Naive thymus-derived CD4-positive, alpha-beta T cell (primary cell): Measurements from ENCODE around the gene C1orf198. TPM values are rescaled to one million over a fixed set of nuclear protein-coding genes. Genes with fewer than 3 reads are reported as not detected.
A peak's percentile ranks its signal among the peaks of the same experiment; 100 is the strongest.

Source experiments
- ATAC-seq: fragments of 150-1000 bp; cut with Tn5 transposase; 2 replicates; pipeline ENCODE4 v1.10.0; 2021; ENCODE audit warnings: mild to moderate bottlenecking, moderate library complexity
- CTCF ChIA-PET: fragments of 350-600 bp; sonication (Branson Sonifier 250); formaldehyde crosslinking; loops from one replicate; lab custom pipeline; 2021; ENCODE audit warnings: antibody characterized with exemption; lab: Charles Lee
- POLR2A ChIA-PET: fragments of 350-600 bp; sonication (Branson Sonifier 250); formaldehyde crosslinking; loops from one replicate; lab custom pipeline; 2021; ENCODE audit warnings: antibody characterized with exemption, inconsistent platforms; lab: Charles Lee
- DNase-seq, 9 donors: peaks; one replicate each; pipeline versions ENCODE4 v3.0.0 to v3.0.0-alpha.2; 2020 to 2022; ENCODE audit warnings: mixed read lengths in 1 of 9
- H3K27ac ChIP-seq: one replicate; pipeline ENCODE4 v1.7.0; 2013; ENCODE audit warnings: mild to moderate bottlenecking, low read depth, low read length, moderate library complexity
- H3K27me3 ChIP-seq, 2 donors: one replicate each; pipeline ENCODE4 v1.7.0; 2013; ENCODE audit warnings: low read length in 2 of 2, mild to moderate bottlenecking in 2 of 2, moderate library complexity in 2 of 2; ENCODE audit not compliant: control insufficient read depth in 2 of 2, insufficient read depth in 2 of 2
- H3K36me3 ChIP-seq, 3 experiments: 1 replicate in 2 of 3; 2 replicates in 1 of 3; pipeline ENCODE4 v1.7.0; 2013; ENCODE audit warnings: low read length in 3 of 3, mild to moderate bottlenecking in 3 of 3, moderate library complexity in 1 of 3; ENCODE audit not compliant: insufficient read depth in 3 of 3, control insufficient read depth in 2 of 3
- H3K4me1 ChIP-seq, 2 donors: one replicate each; pipeline ENCODE4 v1.7.0; 2013; ENCODE audit warnings: low read length in 2 of 2, mild to moderate bottlenecking in 2 of 2, moderate library complexity in 1 of 2; ENCODE audit not compliant: control insufficient read depth in 2 of 2, insufficient read depth in 2 of 2
- H3K4me3 ChIP-seq: 2 replicates; pipeline ENCODE4 v1.7.0; 2013; ENCODE audit warnings: mild to moderate bottlenecking, low read length
- H3K9me3 ChIP-seq, 3 experiments: 1 replicate in 2 of 3; 2 replicates in 1 of 3; pipeline ENCODE4 v1.7.0; 2013; ENCODE audit warnings: low read length in 3 of 3; ENCODE audit not compliant: control insufficient read depth in 2 of 3
- H3K27ac Mint-ChIP-seq, 9 donors: one replicate each; pipeline ENCODE4 v1.8.0; 2020 to 2022; ENCODE audit warnings: mixed read lengths in 9 of 9, mild to moderate bottlenecking in 8 of 9, moderate library complexity in 5 of 9, inconsistent platforms in 2 of 9
- H3K27me3 Mint-ChIP-seq, 5 donors: one replicate each; pipeline ENCODE4 v1.8.0; 2021 to 2022; ENCODE audit warnings: mixed read lengths in 5 of 5, mild to moderate bottlenecking in 1 of 5
- H3K36me3 Mint-ChIP-seq, 5 donors: one replicate each; pipeline ENCODE4 v1.8.0; 2020 to 2022; ENCODE audit warnings: mixed read lengths in 5 of 5, mild to moderate bottlenecking in 3 of 5, inconsistent platforms in 1 of 5
- H3K4me1 Mint-ChIP-seq, 7 donors: one replicate each; pipeline ENCODE4 v1.8.0; 2020 to 2022; ENCODE audit warnings: mixed read lengths in 7 of 7, mild to moderate bottlenecking in 3 of 7, inconsistent platforms in 1 of 7
- H3K4me3 Mint-ChIP-seq, 10 donors: one replicate each; pipeline ENCODE4 v1.8.0; 2020 to 2022; ENCODE audit warnings: mild to moderate bottlenecking in 10 of 10, mixed read lengths in 10 of 10, moderate library complexity in 6 of 10, inconsistent platforms in 2 of 10
- H3K9me3 Mint-ChIP-seq, 11 donors: one replicate each; pipeline ENCODE4 v1.8.0; 2020 to 2022; ENCODE audit warnings: mixed read lengths in 11 of 11, mild to moderate bottlenecking in 4 of 11, inconsistent platforms in 1 of 11, moderate library complexity in 1 of 11
- intact Hi-C, 2 donors: fragments of 100-400 bp; cut with micrococcal nuclease; formaldehyde crosslinking; loops; one replicate each; pipeline ENCODE4 v1.15.1; 2023
- polyA plus RNA-seq, 2 donors: library from polyadenylated mRNA; unstranded; fragments of 300-500 nt; fragmentation: Illumina TruSeq; gene quantifications; one replicate each; pipeline ENCODE4 v1.2.3, GENCODE V29; 2021
- total RNA-seq, 6 experiments: library from RNA in 5 of 6; stranded (reverse) in 5 of 6; gene quantifications; 1 replicate in 5 of 6; 2 replicates in 1 of 6; pipeline ENCODE4 v1.2.3 and lab custom pipeline; 2021 to 2026

Gene C1orf198
- total and polyA plus RNA-seq, 7 experiments from 2014 or later = 2.9 to 8.1 (median 4.4) TPM

GRCh38 chr1:230910755-230911117 is 42.4 kb upstream of the C1orf198 start:
- Histone ChIP-seq H3K27ac (no peak overlapping the region), H3K36me3 (peaks cover 4 to 86% (median 35%) of the 10 kb centered on the region in 3 experiments), H3K4me1 (no peaks in the 10 kb centered on the region), H3K4me3 (no peak overlapping the region), H3K27me3 (no peaks in the 10 kb centered on the region), H3K9me3 (no peaks in the 10 kb centered on the region)
- ChIA-PET POLR2A (no interaction called here), CTCF (interaction anchor here (1.1 kb wide), 1 partner anchor 8 kb away, joined by 3 read pairs; no protein-coding TSS in a partner anchor)
- ATAC-seq (no peak), DNase-seq (no peak)
- intact Hi-C loops = loop anchor here in 1 of 2 donors (10.0 kb wide), 2 partner anchors 266 to 694 kb away; partner anchors contain the start of gene COG2
- peak overlapping the region in 3 of 9 donors; percentile 26 to 77 (median 48) for H3K27ac Mint-ChIP-seq
- no peaks in the 10 kb centered on the region for H3K27me3 Mint-ChIP-seq
- H3K9me3 Mint-ChIP-seq = no peaks in the 10 kb centered on the region
- H3K36me3 Mint-ChIP-seq = peaks cover 20 to 62% (median 44%) of the 10 kb centered on the region in 5 donors
- H3K4me1 Mint-ChIP-seq = peaks cover 0 to 6% (median 0%) of the 10 kb centered on the region in 7 donors
- H3K4me3 Mint-ChIP-seq = no peak overlapping the region

GRCh38 chr1:230909974-230910754 is 41.8 kb upstream of the C1orf198 start:
- no peak for ATAC-seq
- Histone ChIP-seq H3K4me1 (no peaks in the 10 kb centered on the region), H3K36me3 (peaks cover 4 to 89% (median 40%) of the 10 kb centered on the region in 3 experiments), H3K27ac (no peak overlapping the region), H3K9me3 (no peaks in the 10 kb centered on the region), H3K27me3 (no peaks in the 10 kb centered on the region), H3K4me3 (no peak overlapping the region)
- H3K27me3 Mint-ChIP-seq = no peaks in the 10 kb centered on the region
- no peak overlapping the region for H3K4me3 Mint-ChIP-seq
- ChIA-PET POLR2A (no interaction called here), CTCF (interaction anchor here (0.6 to 1.1 kb wide), 3 partner anchors 9 to 170 kb away, joined by 3 to 4 read pairs (median 3); no protein-coding TSS in a partner anchor)
- H3K9me3 Mint-ChIP-seq = no peaks in the 10 kb centered on the region
- intact Hi-C loops = loop anchor here in 1 of 2 donors (10.0 kb wide), 2 partner anchors 265 to 695 kb away; partner anchors contain the start of gene COG2
- no peak for DNase-seq
- peaks cover 0 to 8% (median 0%) of the 10 kb centered on the region in 7 donors for H3K4me1 Mint-ChIP-seq
- H3K27ac Mint-ChIP-seq = peak overlapping the region in 3 of 9 donors; percentile 20 to 52 (median 48)
- H3K36me3 Mint-ChIP-seq = peaks cover 22 to 66% (median 44%) of the 10 kb centered on the region in 5 donors

GRCh38 chr1:230907472-230908205 is 39.3 kb upstream of the C1orf198 start:
- no peak overlapping the region for H3K27ac ChIP-seq
- H3K4me1 ChIP-seq = no peaks in the 10 kb centered on the region
- Mint-ChIP-seq H3K27me3 (no peaks in the 10 kb centered on the region), H3K36me3 (peaks cover 15 to 74% (median 46%) of the 10 kb centered on the region in 5 donors), H3K4me1 (peaks cover 0 to 8% (median 0%) of the 10 kb centered on the region in 7 donors), H3K27ac (peak overlapping the region in 3 of 9 donors; percentile 39 to 65 (median 43)), H3K4me3 (no peak overlapping the region), H3K9me3 (no peaks in the 10 kb centered on the region)
- POLR2A ChIA-PET = interaction anchor here (0.9 kb wide), 1 partner anchor 66 kb away, joined by 3 read pairs; no protein-coding TSS in a partner anchor
- no peaks in the 10 kb centered on the region for H3K9me3 ChIP-seq
- DNase-seq (no peak), ATAC-seq (no peak)
- intact Hi-C loops = no loop called here
- CTCF ChIA-PET = no interaction called here
- no peak overlapping the region for H3K4me3 ChIP-seq
- peaks cover 0 to 86% (median 46%) of the 10 kb centered on the region in 3 experiments for H3K36me3 ChIP-seq
- no peaks in the 10 kb centered on the region for H3K27me3 ChIP-seq

GRCh38 chr1:230906226-230906625 is 37.9 kb upstream of the C1orf198 start:
- DNase-seq = no peak
- H3K27ac ChIP-seq = no peak overlapping the region
- H3K4me1 ChIP-seq = no peaks in the 10 kb centered on the region
- H3K9me3 Mint-ChIP-seq = no peaks in the 10 kb centered on the region
- H3K4me3 Mint-ChIP-seq = no peak overlapping the region
- no peak for ATAC-seq
- H3K27me3 ChIP-seq = no peaks in the 10 kb centered on the region
- peaks cover 15 to 68% (median 35%) of the 10 kb centered on the region in 5 donors for H3K36me3 Mint-ChIP-seq
- H3K27ac Mint-ChIP-seq = peak overlapping the region in 6 of 9 donors; percentile 7 to 76 (median 19)
- ChIA-PET CTCF (no interaction called here), POLR2A (no interaction called here)
- H3K4me1 Mint-ChIP-seq = peaks cover 0 to 8% (median 0%) of the 10 kb centered on the region in 7 donors
- H3K4me3 ChIP-seq = no peak overlapping the region
- peaks cover 0 to 74% (median 38%) of the 10 kb centered on the region in 3 experiments for H3K36me3 ChIP-seq
- no peaks in the 10 kb centered on the region for H3K27me3 Mint-ChIP-seq
- intact Hi-C loops = no loop called here
- H3K9me3 ChIP-seq = no peaks in the 10 kb centered on the region

GRCh38 chr1:230905733-230906132 is 37.4 kb upstream of the C1orf198 start:
- Mint-ChIP-seq H3K9me3 (no peaks in the 10 kb centered on the region), H3K36me3 (peaks cover 16 to 69% (median 33%) of the 10 kb centered on the region in 5 donors), H3K27me3 (no peaks in the 10 kb centered on the region), H3K4me3 (no peak overlapping the region), H3K4me1 (peaks cover 0 to 8% (median 0%) of the 10 kb centered on the region in 7 donors), H3K27ac (peak overlapping the region in 4 of 9 donors; percentile 7 to 87 (median 46))
- H3K27me3 ChIP-seq = no peaks in the 10 kb centered on the region
- ATAC-seq = no peak
- no peak for DNase-seq
- H3K9me3 ChIP-seq = no peaks in the 10 kb centered on the region
- ChIA-PET CTCF (no interaction called here), POLR2A (no interaction called here)
- intact Hi-C loops = no loop called here
- peaks cover 0 to 69% (median 33%) of the 10 kb centered on the region in 3 experiments for H3K36me3 ChIP-seq
- H3K27ac ChIP-seq = no peak overlapping the region
- no peaks in the 10 kb centered on the region for H3K4me1 ChIP-seq
- no peak overlapping the region for H3K4me3 ChIP-seq

GRCh38 chr1:230902349-230902923 is 34.1 kb upstream of the C1orf198 start:
- H3K4me3 Mint-ChIP-seq = no peak overlapping the region
- Histone ChIP-seq H3K4me1 (no peaks in the 10 kb centered on the region), H3K9me3 (no peaks in the 10 kb centered on the region), H3K4me3 (no peak overlapping the region), H3K27me3 (no peaks in the 10 kb centered on the region), H3K27ac (no peak overlapping the region), H3K36me3 (peaks cover 0 to 36% (median 17%) of the 10 kb centered on the region in 3 experiments)
- ATAC-seq (no peak), DNase-seq (no peak)
- intact Hi-C loops = no loop called here
- POLR2A ChIA-PET = no interaction called here
- CTCF ChIA-PET = no interaction called here
- H3K9me3 Mint-ChIP-seq = no peaks in the 10 kb centered on the region
- H3K27ac Mint-ChIP-seq = peak overlapping the region in 1 of 9 donors; percentile 10
- no peaks in the 10 kb centered on the region for H3K27me3 Mint-ChIP-seq
- peaks cover 0 to 8% (median 0%) of the 10 kb centered on the region in 7 donors for H3K4me1 Mint-ChIP-seq
- H3K36me3 Mint-ChIP-seq = peaks cover 9 to 49% (median 19%) of the 10 kb centered on the region in 5 donors
